Psoas muscle (tissue), 8 donors: Measurements from ENCODE around the gene HES3. TPM values are rescaled to one million over a fixed set of nuclear protein-coding genes. Genes with fewer than 3 reads are reported as not detected.

Experiments used
- ATAC-seq, 4 donors: fragments of 200-7000 bp; cut with Tn5 transposase; one replicate each; pipeline ENCODE4 v1.9.1; 2020; ENCODE audit warnings: moderate library complexity in 3 of 4, mild to moderate bottlenecking in 2 of 4
- DNase-seq, 2 donors: peaks; one replicate each; pipeline ENCODE4 v3.0.0-alpha.2; 2020
- H3K27ac ChIP-seq: fragments of 200-600 bp; one replicate; pipeline ENCODE4 v1.8.0; 2022
- H3K27me3 ChIP-seq, 3 donors: fragments of 200-600 bp in 1 of 3; one replicate each; pipeline versions ENCODE4 v1.6.1 to v1.8.0; 2013 to 2022; ENCODE audit warnings: low read length in 2 of 3, mild to moderate bottlenecking in 2 of 3, moderate library complexity in 1 of 3; ENCODE audit not compliant: insufficient read depth in 3 of 3
- H3K36me3 ChIP-seq, 2 donors: fragments of 200-600 bp in 1 of 2; one replicate each; pipeline versions ENCODE4 v1.6.1 to v1.8.0; 2013 to 2022; ENCODE audit warnings: low read depth in 1 of 2, mild to moderate bottlenecking in 1 of 2, moderate library complexity in 1 of 2; ENCODE audit not compliant: insufficient read depth in 1 of 2
- H3K4me1 ChIP-seq: fragments of 200-600 bp; one replicate; pipeline ENCODE4 v1.8.0; 2022
- H3K4me3 ChIP-seq: fragments of 200-600 bp; one replicate; pipeline ENCODE4 v1.8.0; 2022; ENCODE audit warnings: mild to moderate bottlenecking
- H3K9me3 ChIP-seq: fragments of 200-600 bp; one replicate; pipeline ENCODE4 v1.8.0; 2022
- CTCF ChIP-seq: fragments of 200-600 bp; IDR thresholded peaks from one replicate; pipeline ENCODE4 v1.8.0; 2022; ENCODE audit warnings: antibody characterized with exemption
- WGBS, 3 donors: extraction: QIAGEN DNeasy Blood & Tissue Kit; methylation state at CpG; one replicate each; pipeline versions ENCODE4 v1.1.6 to v1.1.7; 2013; 5-methylcytosine and 5-hydroxymethylcytosine counted together
- intact Hi-C, 2 donors: fragments of 100-400 bp; cut with DNase I; formaldehyde crosslinking; loops; one replicate each; pipeline versions ENCODE4 v1.11.0 to v1.14.2; 2022
- polyA plus RNA-seq, 3 donors: library from polyadenylated mRNA; stranded (reverse); fragments of 200-250 nt; gene quantifications; one replicate each; pipeline ENCODE4 v1.2.3, GENCODE V29; 2013
- total RNA-seq, 4 donors: library from RNA; stranded (reverse); fragmentation: NEBNext Ultra II Directional in 2 of 4; extraction: Animal tissue kit (Norgen Biotek cat#: 25700) in 2 of 4; gene quantifications; one replicate each; pipeline versions ENCODE4 v1.2.1 to v1.2.4, GENCODE V29; 2021 to 2023
- donor health status: healthy with polysubstance abuse.
- donor health status: DM: no; HTN: no; CAD: no; lungs with moderate emphysema.
- donor health status: Bipolar disorder and iron deficiency.
- donor health status: healthy.
- donor health status: DM: yes; HTN: yes; CAD: no.
- donor health status: DM: no; HTN: no; CAD: no.
- donor health status: DM: no; HTN: no; CAD: no.
- donor health status: DM: yes; HTN: yes; CAD: no.

HES3 gene
- total and polyA plus RNA-seq, 7 donors, result not detected

- peaks cover 12% of the 10 kb centered on the region for H3K4me1 ChIP-seq
- TF ChIP-seq CTCF, result no peak
- no peak for ATAC-seq
Observed at GRCh38 chr1:6294890-6295556, 51.0 kb downstream of the HES3 start.

More at GRCh38 chr1:6294890-6295556, 51.0 kb downstream of the HES3 start:
- no peak overlapping the region for H3K4me3 ChIP-seq
- H3K9me3 ChIP-seq, result no peaks in the 10 kb centered on the region
- no peaks in the 10 kb centered on the region for H3K27me3 ChIP-seq
- H3K36me3 ChIP-seq, result no peaks in the 10 kb centered on the region
- WGBS, 3 donors, result 87 to 92% (median 88%) methylated on average over 23 of the region's 23 CpGs
- intact Hi-C loops, result no loop called here
- DNase-seq, result no peak
- peak overlapping the region; percentile 19 for H3K27ac ChIP-seq

Other genes with a start within 250 kb of the HES3 start
- gene KCNAB2, start 198.3 kb upstream of the HES3 start, total RNA-seq, result 1 to 10 TPM; 2.1 to 8.8 (median 3.6) TPM
- gene KCNAB2, start 198.3 kb upstream of the HES3 start, polyA plus RNA-seq, result 1 to 10 TPM in 2 of 3 donors, under 1 TPM in 1; 0.86 to 1.7 (median 1.6) TPM
- gene CHD5, start 63.9 kb upstream of the HES3 start, total RNA-seq, result under 1 TPM in 2 of 4 donors, not detected in 2; 0.24 to 0.25 TPM
- gene CHD5, start 63.9 kb upstream of the HES3 start, polyA plus RNA-seq, result under 1 TPM; 0.03 to 0.38 (median 0.17) TPM
- 100 to 1,000 TPM; 308 to 417 (median 333) TPM for gene RPL22, start 44.6 kb upstream of the HES3 start, total RNA-seq
- 100 to 1,000 TPM; 285 to 333 (median 291) TPM for gene RPL22, start 44.6 kb upstream of the HES3 start, polyA plus RNA-seq
- 10 to 100 TPM in 1 of 4 donors, 1 to 10 TPM in 3; 3.4 to 13.6 (median 4.6) TPM for gene RNF207, start 38.1 kb upstream of the HES3 start, total RNA-seq
- gene RNF207, start 38.1 kb upstream of the HES3 start, polyA plus RNA-seq, result 1 to 10 TPM; 2.5 to 5.1 (median 3.0) TPM
- gene ICMT, start 8.2 kb upstream of the HES3 start, total RNA-seq, result 100 to 1,000 TPM in 1 of 4 donors, 10 to 100 TPM in 3; 57.3 to 215 (median 68.3) TPM
- gene ICMT, start 8.2 kb upstream of the HES3 start, polyA plus RNA-seq, result 100 to 1,000 TPM in 1 of 3 donors, 10 to 100 TPM in 2; 39.2 to 101 (median 47.2) TPM
- 1 to 10 TPM; 2.2 to 3.5 (median 2.9) TPM for gene GPR153, start 16.9 kb downstream of the HES3 start, total RNA-seq
- 1 to 10 TPM in 1 of 3 donors, under 1 TPM in 2; 0.49 to 1.6 (median 0.75) TPM for gene GPR153, start 16.9 kb downstream of the HES3 start, polyA plus RNA-seq
- 1 to 10 TPM; 3.5 to 4.9 (median 4.0) TPM for gene ACOT7, start 149.6 kb downstream of the HES3 start, total RNA-seq
- 10 to 100 TPM in 1 of 3 donors, 1 to 10 TPM in 2; 2.3 to 12.4 (median 4.9) TPM for gene ACOT7, start 149.6 kb downstream of the HES3 start, polyA plus RNA-seq
- under 1 TPM in 1 of 4 donors, not detected in 3; 0.06 TPM for gene HES2, start 175.7 kb downstream of the HES3 start, total RNA-seq
- gene HES2, start 175.7 kb downstream of the HES3 start, polyA plus RNA-seq, result under 1 TPM in 1 of 3 donors, not detected in 2; 0.13 TPM
- gene ESPN, start 180.6 kb downstream of the HES3 start, total RNA-seq, result not detected
- gene ESPN, start 180.6 kb downstream of the HES3 start, polyA plus RNA-seq, result under 1 TPM in 1 of 3 donors, not detected in 2; 0.12 TPM
- 1 to 10 TPM; 1.5 to 2.6 (median 2.2) TPM for gene TNFRSF25, start 222.0 kb downstream of the HES3 start, total RNA-seq
- gene TNFRSF25, start 222.0 kb downstream of the HES3 start, polyA plus RNA-seq, result 1 to 10 TPM; 1.5 to 2.7 (median 1.6) TPM
- gene PLEKHG5, start 247.5 kb downstream of the HES3 start, total RNA-seq, result 1 to 10 TPM; 2.6 to 3.3 (median 3.2) TPM
- 1 to 10 TPM; 1.5 to 2.3 (median 2.0) TPM for gene PLEKHG5, start 247.5 kb downstream of the HES3 start, polyA plus RNA-seq